CD14-positive monocyte (primary cell): Measurements from ENCODE around the gene ZNF19. TPM values are rescaled to one million over a fixed set of nuclear protein-coding genes. Genes with fewer than 3 reads are reported as not detected.

Experiments
- DNase-seq, 3 donors: peaks; one replicate each; pipeline ENCODE4 v3.0.0-alpha.2; 2011 to 2022
- H2AFZ ChIP-seq: 2 replicates; pipeline ENCODE4 v1.6.0; 2012; ENCODE audit warnings: mild to moderate bottlenecking, low read depth, low read length, inconsistent platforms; ENCODE audit not compliant: insufficient read depth, poor library complexity, severe bottlenecking
- H3K27ac ChIP-seq, 2 donors: 1 replicate in 1 of 2; 2 replicates in 1 of 2; pipeline ENCODE4 v1.5.1; 2012 to 2013; ENCODE audit warnings: low read length in 2 of 2, control low read depth in 1 of 2, inconsistent platforms in 1 of 2, low read depth in 1 of 2, mild to moderate bottlenecking in 1 of 2
- H3K27me3 ChIP-seq, 2 donors: one replicate each; pipeline versions ENCODE4 v1.6.0 to v1.6.1; 2011 to 2013; ENCODE audit warnings: low read length in 2 of 2; ENCODE audit not compliant: control insufficient read depth in 2 of 2, insufficient read depth in 2 of 2
- H3K36me3 ChIP-seq, 2 donors: replicated peaks in 1 of 2; 1 replicate in 1 of 2; 2 replicates in 1 of 2; pipeline versions ENCODE4 v1.5.1 to v1.6.1; 2012 to 2013; ENCODE audit warnings: low read length in 2 of 2, control low read depth in 1 of 2, inconsistent platforms in 1 of 2, mild to moderate bottlenecking in 1 of 2; ENCODE audit not compliant: insufficient read depth in 2 of 2, control insufficient read depth in 1 of 2
- H3K4me1 ChIP-seq, 2 donors: 1 replicate in 1 of 2; 2 replicates in 1 of 2; pipeline versions ENCODE4 v1.5.1 to v1.6.1; 2012 to 2013; ENCODE audit warnings: low read length in 2 of 2, control low read depth in 1 of 2, inconsistent platforms in 1 of 2, mild to moderate bottlenecking in 1 of 2, moderate library complexity in 1 of 2; ENCODE audit not compliant: insufficient read depth in 2 of 2, control insufficient read depth in 1 of 2
- H3K4me2 ChIP-seq: replicated peaks from 2 replicates; pipeline ENCODE3; 2012; ENCODE audit warnings: low read length, moderate library complexity, mild to moderate bottlenecking; ENCODE audit not compliant: poor library complexity, severe bottlenecking; ENCODE audit errors: extremely low read depth
- H3K4me3 ChIP-seq, 3 experiments: fragments of 200-600 bp in 1 of 3; sonication (generic) in 1 of 3; replicated peaks in 1 of 3; 1 replicate in 2 of 3; 2 replicates in 1 of 3; pipeline ENCODE4 v1.5.1; 2011 to 2013; ENCODE audit warnings: low read length in 3 of 3, mild to moderate bottlenecking in 3 of 3, control low read depth in 2 of 3, low read depth in 2 of 3, inconsistent platforms in 1 of 3, moderate library complexity in 1 of 3
- H3K79me2 ChIP-seq: 2 replicates; pipeline ENCODE4 v1.6.0; 2012; ENCODE audit warnings: mild to moderate bottlenecking, control low read depth, inconsistent platforms, low read length, moderate library complexity; ENCODE audit not compliant: insufficient read depth
- H3K9ac ChIP-seq: 2 replicates; pipeline ENCODE4 v1.6.0; 2017; ENCODE audit warnings: low read length, mild to moderate bottlenecking; ENCODE audit not compliant: insufficient read depth, poor library complexity, severe bottlenecking
- H3K9me3 ChIP-seq, 2 donors: replicated peaks in 1 of 2; 1 replicate in 1 of 2; 2 replicates in 1 of 2; pipeline versions ENCODE4 v1.5.1 to v1.6.1; 2012 to 2013; ENCODE audit warnings: low read length in 2 of 2, control low read depth in 1 of 2; ENCODE audit not compliant: control insufficient read depth in 1 of 2, insufficient read depth in 1 of 2
- H4K20me1 ChIP-seq: 2 replicates; pipeline ENCODE4 v1.6.0; 2012; ENCODE audit warnings: mild to moderate bottlenecking, low read length, control low read depth, moderate library complexity; ENCODE audit not compliant: insufficient read depth
- H3K27ac Mint-ChIP-seq, 7 donors: one replicate each; pipeline ENCODE4 v1.8.0; 2020; ENCODE audit warnings: mild to moderate bottlenecking in 7 of 7, mixed read lengths in 7 of 7, moderate library complexity in 6 of 7, inconsistent platforms in 2 of 7
- H3K27me3 Mint-ChIP-seq, 3 donors: one replicate each; pipeline ENCODE4 v1.8.0; 2021 to 2022; ENCODE audit warnings: low read depth in 3 of 3, mild to moderate bottlenecking in 3 of 3, mixed read lengths in 3 of 3, moderate library complexity in 3 of 3, inconsistent platforms in 1 of 3
- H3K36me3 Mint-ChIP-seq, 2 donors: one replicate each; pipeline ENCODE4 v1.8.0; 2020; ENCODE audit warnings: mixed read lengths in 2 of 2, inconsistent platforms in 1 of 2, mild to moderate bottlenecking in 1 of 2
- H3K4me1 Mint-ChIP-seq: one replicate; pipeline ENCODE4 v1.8.0; 2020; ENCODE audit warnings: mild to moderate bottlenecking, mixed read lengths
- H3K4me3 Mint-ChIP-seq, 2 donors: one replicate each; pipeline ENCODE4 v1.8.0; 2020; ENCODE audit warnings: mild to moderate bottlenecking in 2 of 2, mixed read lengths in 2 of 2, moderate library complexity in 1 of 2
- H3K9me3 Mint-ChIP-seq, 7 donors: one replicate each; pipeline ENCODE4 v1.8.0; 2020 to 2022; ENCODE audit warnings: mixed read lengths in 7 of 7, mild to moderate bottlenecking in 6 of 7, moderate library complexity in 6 of 7, inconsistent platforms in 2 of 7
- WGBS: methylation state at CpG from one replicate; pipeline ENCODE4 v1.1.5; 2013; ENCODE audit warnings: missing lambda C conversion rate; ENCODE audit not compliant: insufficient coverage; 5-methylcytosine and 5-hydroxymethylcytosine counted together
- intact Hi-C, 2 donors: fragments of 100-400 bp; cut with micrococcal nuclease; formaldehyde crosslinking; loops; one replicate each; pipeline versions ENCODE4 v1.15.0 to v1.15.1; 2023
- polyA plus RNA-seq, 3 donors: library from polyadenylated mRNA; depleted of rRNA in 1 of 3; unstranded in 2 of 3; stranded (reverse) in 1 of 3; fragments of 300-500 nt in 2 of 3; fragments of >200 nt in 1 of 3; fragmentation: Illumina TruSeq in 2 of 3; gene quantifications; 1 replicate in 2 of 3; 2 replicates in 1 of 3; pipeline ENCODE4 v1.2.3, GENCODE V29; 2012 to 2021
- TF ChIP-seq, protein P1 (sequence below): fragments of 200-600 bp; IDR thresholded peaks from one replicate; pipeline ENCODE4 v1.8.0; 2022; ENCODE audit warnings: antibody characterized with exemption, mild to moderate bottlenecking

ZNF19 gene
- polyA plus RNA-seq, 3 donors: 0.41 to 0.80 TPM; not detected in 1

DNA sequence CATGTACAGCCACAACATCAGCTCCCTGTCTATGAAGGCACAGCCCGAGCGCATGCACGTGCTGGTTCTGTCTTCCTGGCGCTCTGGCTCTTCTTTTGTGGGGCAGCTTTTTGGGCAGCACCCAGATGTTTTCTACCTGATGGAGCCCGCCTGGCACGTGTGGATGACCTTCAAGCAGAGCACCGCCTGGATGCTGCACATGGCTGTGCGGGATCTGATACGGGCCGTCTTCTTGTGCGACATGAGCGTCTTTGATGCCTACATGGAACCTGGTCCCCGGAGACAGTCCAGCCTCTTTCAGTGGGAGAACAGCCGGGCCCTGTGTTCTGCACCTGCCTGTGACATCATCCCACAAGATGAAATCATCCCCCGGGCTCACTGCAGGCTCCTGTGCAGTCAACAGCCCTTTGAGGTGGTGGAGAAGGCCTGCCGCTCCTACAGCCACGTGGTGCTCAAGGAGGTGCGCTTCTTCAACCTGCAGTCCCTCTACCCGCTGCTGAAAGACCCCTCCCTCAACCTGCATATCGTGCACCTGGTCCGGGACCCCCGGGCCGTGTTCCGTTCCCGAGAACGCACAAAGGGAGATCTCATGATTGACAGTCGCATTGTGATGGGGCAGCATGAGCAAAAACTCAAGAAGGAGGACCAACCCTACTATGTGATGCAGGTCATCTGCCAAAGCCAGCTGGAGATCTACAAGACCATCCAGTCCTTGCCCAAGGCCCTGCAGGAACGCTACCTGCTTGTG is 47.8 kb upstream of the ZNF19 start:
- peaks cover 0 to 2% (median 0%) of the 10 kb centered on the region in 7 donors for H3K9me3 Mint-ChIP-seq
- H3K4me3 Mint-ChIP-seq: no peak overlapping the region
- Histone ChIP-seq H3K4me3 (no peak overlapping the region), H3K27me3 (no peaks in the 10 kb centered on the region), H2AFZ (no peak overlapping the region), H3K9me3 (no peaks in the 10 kb centered on the region), H3K9ac (no peak overlapping the region), H3K36me3 (no peaks in the 10 kb centered on the region), H3K4me1 (no peaks in the 10 kb centered on the region), H3K4me2 (no peak overlapping the region), H3K79me2 (no peaks in the 10 kb centered on the region), H3K27ac (no peak overlapping the region), H4K20me1 (no peaks in the 10 kb centered on the region)
- H3K36me3 Mint-ChIP-seq: no peaks in the 10 kb centered on the region
- H3K4me1 Mint-ChIP-seq: no peaks in the 10 kb centered on the region
- peaks cover 5 to 11% (median 10%) of the 10 kb centered on the region in 3 donors for H3K27me3 Mint-ChIP-seq
- TF ChIP-seq, protein P1, sequence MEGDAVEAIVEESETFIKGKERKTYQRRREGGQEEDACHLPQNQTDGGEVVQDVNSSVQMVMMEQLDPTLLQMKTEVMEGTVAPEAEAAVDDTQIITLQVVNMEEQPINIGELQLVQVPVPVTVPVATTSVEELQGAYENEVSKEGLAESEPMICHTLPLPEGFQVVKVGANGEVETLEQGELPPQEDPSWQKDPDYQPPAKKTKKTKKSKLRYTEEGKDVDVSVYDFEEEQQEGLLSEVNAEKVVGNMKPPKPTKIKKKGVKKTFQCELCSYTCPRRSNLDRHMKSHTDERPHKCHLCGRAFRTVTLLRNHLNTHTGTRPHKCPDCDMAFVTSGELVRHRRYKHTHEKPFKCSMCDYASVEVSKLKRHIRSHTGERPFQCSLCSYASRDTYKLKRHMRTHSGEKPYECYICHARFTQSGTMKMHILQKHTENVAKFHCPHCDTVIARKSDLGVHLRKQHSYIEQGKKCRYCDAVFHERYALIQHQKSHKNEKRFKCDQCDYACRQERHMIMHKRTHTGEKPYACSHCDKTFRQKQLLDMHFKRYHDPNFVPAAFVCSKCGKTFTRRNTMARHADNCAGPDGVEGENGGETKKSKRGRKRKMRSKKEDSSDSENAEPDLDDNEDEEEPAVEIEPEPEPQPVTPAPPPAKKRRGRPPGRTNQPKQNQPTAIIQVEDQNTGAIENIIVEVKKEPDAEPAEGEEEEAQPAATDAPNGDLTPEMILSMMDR: no peak
- no peak for DNase-seq
- H3K27ac Mint-ChIP-seq: peak overlapping the region in 1 of 7 donors; percentile 32
- WGBS: 94% methylated on average over 27 of the region's 28 CpGs
- intact Hi-C loops: no loop called here

DNA sequence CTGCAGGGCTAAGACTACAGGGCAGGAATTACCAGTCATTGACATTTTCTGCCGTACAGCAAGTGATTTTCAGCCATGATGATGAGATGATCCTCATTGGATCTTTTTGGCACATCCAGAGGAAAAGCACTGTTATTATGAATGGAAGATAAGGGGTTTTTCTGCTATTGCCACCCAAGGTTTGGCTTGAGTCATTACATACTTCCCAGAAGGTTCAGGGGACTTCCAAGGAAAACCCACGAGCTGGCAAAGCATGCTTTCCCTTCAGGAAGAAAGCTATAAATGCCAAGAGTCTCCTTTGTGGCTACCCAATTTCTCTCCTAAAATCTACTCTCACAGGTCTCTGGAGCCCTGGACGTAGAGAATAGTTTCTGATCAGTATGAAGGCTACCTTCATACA is 43.2 kb upstream of the ZNF19 start:
- Mint-ChIP-seq H3K9me3 (no peaks in the 10 kb centered on the region), H3K4me3 (no peak overlapping the region), H3K36me3 (no peaks in the 10 kb centered on the region), H3K4me1 (no peaks in the 10 kb centered on the region), H3K27me3 (peaks cover 3 to 6% (median 5%) of the 10 kb centered on the region in 3 donors), H3K27ac (no peak overlapping the region)
- Histone ChIP-seq H3K27me3 (no peaks in the 10 kb centered on the region), H2AFZ (no peak overlapping the region), H3K9me3 (no peaks in the 10 kb centered on the region), H3K36me3 (no peaks in the 10 kb centered on the region), H3K27ac (no peak overlapping the region), H3K4me2 (no peak overlapping the region), H3K79me2 (no peaks in the 10 kb centered on the region), H4K20me1 (no peaks in the 10 kb centered on the region), H3K9ac (no peak overlapping the region), H3K4me3 (no peak overlapping the region), H3K4me1 (no peaks in the 10 kb centered on the region)
- intact Hi-C loops: no loop called here
- WGBS: 81% methylated on average over 2 of the region's 3 CpGs
- DNase-seq: no peak
- TF ChIP-seq, protein P1: no peak
